Breast epithelium (tissue), 4 donors: ENCODE results near the gene TIA1. TPM values are rescaled to one million over a fixed set of nuclear protein-coding genes. Genes with fewer than 3 reads are reported as not detected.
"Not testable (repeated sequence)": the region's sequence is repeated elsewhere in the genome, so short reads cannot be mapped to it uniquely, and the experiment has no call there.

ENCODE experiments used
- DNase-seq, 2 donors: peaks; one replicate each; pipeline ENCODE4 v3.0.0-alpha.2; 2019; ENCODE audit warnings: low spot score in 2 of 2
- H3K27ac ChIP-seq, 2 donors: fragments of 200-600 bp; sonication (generic) in 1 of 2; one replicate each; pipeline ENCODE4 v1.5.1; 2016 to 2019; ENCODE audit warnings: mild to moderate bottlenecking in 1 of 2
- H3K27me3 ChIP-seq, 2 donors: fragments of 200-600 bp; sonication (generic) in 1 of 2; one replicate each; pipeline versions ENCODE4 v1.5.1 to v1.6.0; 2017 to 2019; ENCODE audit warnings: control low read depth in 1 of 2, mild to moderate bottlenecking in 1 of 2
- H3K36me3 ChIP-seq: fragments of 200-600 bp; one replicate; pipeline ENCODE4 v1.5.1; 2019
- H3K4me1 ChIP-seq, 2 donors: fragments of 200-600 bp; sonication (generic); one replicate each; pipeline ENCODE4 v1.5.1; 2016 to 2019; ENCODE audit warnings: control low read depth in 1 of 2
- H3K4me3 ChIP-seq, 3 donors: fragments of 200-600 bp; sonication (generic); 1 replicate in 2 of 3; 2 replicates in 1 of 3; pipeline ENCODE4 v1.5.1; 2016 to 2019; ENCODE audit warnings: mild to moderate bottlenecking in 3 of 3, moderate library complexity in 2 of 3
- H3K9me3 ChIP-seq, 2 donors: fragments of 200-600 bp; sonication (generic) in 1 of 2; one replicate each; pipeline ENCODE4 v1.5.1; 2016 to 2019; ENCODE audit warnings: control low read depth in 1 of 2
- POLR2A ChIP-seq: fragments of 450-650 bp; IDR thresholded peaks from one replicate; pipeline ENCODE4 v1.6.1; 2016; ENCODE audit warnings: antibody characterized with exemption, mild to moderate bottlenecking, moderate library complexity
- POLR2AphosphoS5 ChIP-seq, 3 donors: sonication (generic); formaldehyde crosslinking; IDR thresholded peaks; one replicate each; pipeline ENCODE4 v1.6.1; 2017; ENCODE audit warnings: antibody characterized with exemption in 3 of 3
- intact Hi-C: fragments of 100-400 bp; cut with DNase I; formaldehyde crosslinking; loops from one replicate; pipeline ENCODE4 v1.15.1; 2023; ENCODE audit warnings: low total_unique reads
- total RNA-seq, 3 donors: library from RNA; depleted of rRNA; stranded (reverse); fragments of >200 nt; gene quantifications; one replicate each; pipeline ENCODE4 v1.1.0, GENCODE V29; 2016
- TF ChIP-seq, protein P1 (sequence below), 3 donors: fragments of 450-650 bp; IDR thresholded peaks; one replicate each; pipeline ENCODE4 v1.5.1; 2016 to 2017; ENCODE audit warnings: antibody characterized with exemption in 3 of 3, mild to moderate bottlenecking in 3 of 3, moderate library complexity in 3 of 3

The TIA1 gene, protein sequence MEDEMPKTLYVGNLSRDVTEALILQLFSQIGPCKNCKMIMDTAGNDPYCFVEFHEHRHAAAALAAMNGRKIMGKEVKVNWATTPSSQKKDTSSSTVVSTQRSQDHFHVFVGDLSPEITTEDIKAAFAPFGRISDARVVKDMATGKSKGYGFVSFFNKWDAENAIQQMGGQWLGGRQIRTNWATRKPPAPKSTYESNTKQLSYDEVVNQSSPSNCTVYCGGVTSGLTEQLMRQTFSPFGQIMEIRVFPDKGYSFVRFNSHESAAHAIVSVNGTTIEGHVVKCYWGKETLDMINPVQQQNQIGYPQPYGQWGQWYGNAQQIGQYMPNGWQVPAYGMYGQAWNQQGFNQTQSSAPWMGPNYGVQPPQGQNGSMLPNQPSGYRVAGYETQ
- total RNA-seq: 100 to 1,000 TPM in 2 of 3 donors, 10 to 100 TPM in 1; 43.7 to 236 (median 172) TPM

DNA sequence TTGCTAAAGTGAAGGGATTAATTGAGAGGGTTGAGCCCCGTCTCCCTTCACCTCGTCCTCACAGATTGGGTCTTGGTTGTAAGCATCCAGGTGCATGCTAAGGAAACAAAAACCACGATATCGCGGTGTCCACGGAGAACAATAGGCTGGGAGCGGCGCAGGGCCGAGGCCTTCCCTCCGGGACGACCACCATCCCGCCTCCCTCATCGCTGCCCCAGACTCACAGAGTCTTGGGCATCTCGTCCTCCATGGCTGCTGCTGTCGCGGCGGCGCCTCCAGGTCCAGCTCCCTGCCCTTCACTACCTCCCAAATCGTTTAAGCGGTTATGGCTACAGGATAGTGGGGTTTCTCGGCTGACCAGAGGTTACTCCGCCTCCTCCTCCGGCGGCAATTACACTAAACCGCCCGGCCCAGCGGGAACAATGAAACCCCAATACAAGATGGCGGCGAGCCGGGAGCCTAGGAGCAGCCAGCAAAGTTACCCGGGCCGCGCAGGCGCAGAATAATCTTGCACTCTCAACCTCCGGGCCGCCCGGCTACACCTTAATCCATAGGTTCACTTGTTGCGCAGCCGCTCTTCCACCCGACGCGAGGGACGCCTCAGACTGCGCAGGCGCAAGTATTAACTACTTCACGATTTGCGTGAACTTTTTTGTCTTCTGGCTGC lies at the start of gene TIA1:
Gene TIA1, minus strand, starts transcription at position 448 of the 667 bp plus-strand sequence. Its CDS starts 198 bp downstream, at position 250.
- TF ChIP-seq POLR2AphosphoS5 (IDR thresholded peaks at IDR 0.05) (peak; percentile 50 to 76 (median 65)), POLR2A (peak; percentile 59)
- TF ChIP-seq, protein P1, sequence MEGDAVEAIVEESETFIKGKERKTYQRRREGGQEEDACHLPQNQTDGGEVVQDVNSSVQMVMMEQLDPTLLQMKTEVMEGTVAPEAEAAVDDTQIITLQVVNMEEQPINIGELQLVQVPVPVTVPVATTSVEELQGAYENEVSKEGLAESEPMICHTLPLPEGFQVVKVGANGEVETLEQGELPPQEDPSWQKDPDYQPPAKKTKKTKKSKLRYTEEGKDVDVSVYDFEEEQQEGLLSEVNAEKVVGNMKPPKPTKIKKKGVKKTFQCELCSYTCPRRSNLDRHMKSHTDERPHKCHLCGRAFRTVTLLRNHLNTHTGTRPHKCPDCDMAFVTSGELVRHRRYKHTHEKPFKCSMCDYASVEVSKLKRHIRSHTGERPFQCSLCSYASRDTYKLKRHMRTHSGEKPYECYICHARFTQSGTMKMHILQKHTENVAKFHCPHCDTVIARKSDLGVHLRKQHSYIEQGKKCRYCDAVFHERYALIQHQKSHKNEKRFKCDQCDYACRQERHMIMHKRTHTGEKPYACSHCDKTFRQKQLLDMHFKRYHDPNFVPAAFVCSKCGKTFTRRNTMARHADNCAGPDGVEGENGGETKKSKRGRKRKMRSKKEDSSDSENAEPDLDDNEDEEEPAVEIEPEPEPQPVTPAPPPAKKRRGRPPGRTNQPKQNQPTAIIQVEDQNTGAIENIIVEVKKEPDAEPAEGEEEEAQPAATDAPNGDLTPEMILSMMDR (IDR thresholded peaks at IDR 0.05): no peak
- H3K4me1 ChIP-seq: no peaks in the 10 kb centered on the region
- no peaks in the 10 kb centered on the region for H3K9me3 ChIP-seq
- H3K36me3 ChIP-seq: no peaks in the 10 kb centered on the region
- no peaks in the 10 kb centered on the region for H3K27me3 ChIP-seq
- intact Hi-C loops: no loop called here
- H3K4me3 ChIP-seq: peak within 1 kb of the TSS; percentile 67 to 80 (median 75)
- H3K27ac ChIP-seq: peak within 1 kb of the TSS; percentile 96
- peak; percentile 97 to 98 for DNase-seq

DNA sequence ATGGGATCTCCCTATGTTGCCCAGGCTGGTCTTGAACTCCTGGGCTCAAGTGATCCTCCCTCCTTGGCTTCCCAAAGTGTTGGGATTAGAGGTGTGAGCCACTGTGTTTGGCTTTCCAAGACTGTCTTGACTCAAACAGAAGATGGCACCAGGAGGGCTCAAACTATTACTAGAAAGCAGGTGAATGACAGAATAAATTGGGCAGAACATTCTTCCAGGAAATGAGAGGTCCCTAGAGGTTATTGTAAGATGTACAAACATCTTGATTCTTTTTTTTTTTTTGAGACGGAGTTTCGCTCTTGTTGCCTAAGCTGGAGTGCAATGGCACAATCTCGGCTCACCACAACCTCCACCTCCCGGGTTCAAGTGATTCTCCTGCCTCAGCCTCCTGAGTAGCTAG lies 49.4 kb upstream of the TIA1 start:
- DNase-seq, intact Hi-C loops, H3K36me3 ChIP-seq, H3K4me3 ChIP-seq, H3K27me3 ChIP-seq, H3K9me3 ChIP-seq, H3K27ac ChIP-seq, H3K4me1 ChIP-seq: not testable (repeated sequence)

DNA sequence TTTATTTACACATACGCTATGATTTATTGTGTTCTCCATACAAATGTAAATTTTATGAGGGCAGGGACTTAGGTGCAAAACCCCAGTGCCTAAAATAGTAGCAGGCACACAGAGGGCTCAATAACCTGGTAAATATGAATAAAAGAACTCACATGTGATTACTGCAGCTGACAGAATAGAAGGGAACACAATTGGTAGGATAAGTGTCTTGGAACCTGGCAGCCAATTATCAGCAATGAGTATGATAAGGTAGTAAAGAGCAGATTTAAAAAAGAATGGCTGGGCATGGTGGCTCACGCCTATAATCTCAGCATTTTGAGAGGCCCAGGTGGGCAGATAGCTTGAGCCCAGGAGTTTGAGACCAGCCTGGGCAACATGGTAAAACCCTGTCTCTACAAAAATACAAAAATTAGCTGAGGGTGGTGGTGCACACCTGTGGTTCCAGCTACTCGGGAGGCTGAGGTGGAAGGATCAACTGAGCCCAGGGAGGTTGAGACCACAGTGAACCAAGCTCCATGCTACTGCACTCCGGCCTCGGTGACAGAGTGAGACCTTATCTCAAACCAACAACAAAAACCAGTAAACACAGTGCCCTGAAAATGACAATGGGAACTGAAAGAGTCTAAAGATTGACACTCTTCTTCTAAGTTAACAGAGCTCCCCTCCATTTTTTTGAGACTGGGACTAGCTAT lies 35.2 kb upstream of the TIA1 start:
- TF ChIP-seq POLR2A (no peak), POLR2AphosphoS5 (IDR thresholded peaks at IDR 0.05) (no peak)
- TF ChIP-seq, protein P1 (IDR thresholded peaks at IDR 0.05): no peak
- no peak for DNase-seq
- no peaks in the 10 kb centered on the region for H3K9me3 ChIP-seq
- H3K27ac ChIP-seq: no peak overlapping the region
- no peaks in the 10 kb centered on the region for H3K4me1 ChIP-seq
- no peak overlapping the region for H3K4me3 ChIP-seq
- peaks cover 5% of the 10 kb centered on the region for H3K36me3 ChIP-seq
- H3K27me3 ChIP-seq: no peaks in the 10 kb centered on the region
- intact Hi-C loops: no loop called here

DNA sequence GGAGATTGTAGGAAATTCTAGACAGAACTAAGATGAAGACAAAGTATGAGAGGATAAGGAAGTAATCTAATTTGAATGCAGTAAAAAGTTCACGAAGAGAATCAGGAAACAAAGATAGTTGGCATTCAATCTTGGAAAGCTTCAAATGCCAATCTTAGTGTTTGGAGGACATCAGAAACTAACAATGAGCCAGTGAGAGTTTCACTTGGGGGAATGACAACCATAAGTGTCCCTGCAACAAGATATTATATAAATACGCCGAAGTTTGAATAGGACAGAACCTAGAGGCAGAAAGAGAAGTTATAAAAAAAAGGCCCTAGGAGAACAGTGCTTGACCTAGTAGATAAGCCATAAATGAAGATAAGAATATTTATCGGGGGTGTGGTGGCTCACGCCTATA lies 34.0 kb upstream of the TIA1 start:
- H3K36me3 ChIP-seq: peaks cover 5% of the 10 kb centered on the region
- no peaks in the 10 kb centered on the region for H3K9me3 ChIP-seq
- no peaks in the 10 kb centered on the region for H3K27me3 ChIP-seq
- DNase-seq: no peak
- intact Hi-C loops: no loop called here
- H3K4me3 ChIP-seq: no peak overlapping the region
- peak overlapping the region in 1 of 2 donors; percentile 10 for H3K27ac ChIP-seq
- TF ChIP-seq POLR2AphosphoS5 (IDR thresholded peaks at IDR 0.05) (no peak), POLR2A (no peak)
- TF ChIP-seq, protein P1 (IDR thresholded peaks at IDR 0.05): no peak
- no peaks in the 10 kb centered on the region for H3K4me1 ChIP-seq

DNA sequence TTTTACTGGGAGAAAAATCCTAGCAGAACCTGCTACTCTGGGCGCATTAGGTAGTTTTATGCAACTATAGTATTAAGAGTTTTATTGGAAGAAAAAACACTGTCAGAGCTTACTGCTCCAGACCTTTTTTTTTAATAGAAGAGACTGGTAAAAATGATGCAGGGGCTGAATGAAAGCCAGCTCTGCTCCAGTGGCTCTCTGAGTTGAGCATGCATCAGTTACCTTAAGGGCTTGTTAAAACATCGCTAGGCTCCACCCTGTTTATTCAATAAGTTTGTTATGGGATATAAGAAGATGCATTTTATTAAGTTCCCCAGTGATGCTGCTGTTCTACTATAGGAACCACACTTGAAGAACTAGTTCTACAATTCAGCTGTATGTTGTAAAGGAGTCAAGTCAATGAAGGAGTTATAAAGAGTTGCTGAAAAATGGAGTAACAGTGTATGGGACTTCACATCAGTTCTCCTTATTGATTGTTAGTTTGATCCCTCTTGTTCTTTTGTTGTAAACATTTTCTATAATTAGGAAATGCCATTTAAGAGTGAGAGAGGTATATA lies 31.9 kb upstream of the TIA1 start:
- no peak for TF ChIP-seq POLR2AphosphoS5 (IDR thresholded peaks at IDR 0.05)
- TF ChIP-seq, protein P1 (IDR thresholded peaks at IDR 0.05): no peak
- intact Hi-C loops: no loop called here
- no peak for DNase-seq
- Histone ChIP-seq H3K9me3 (no peaks in the 10 kb centered on the region), H3K27me3 (no peaks in the 10 kb centered on the region), H3K4me3 (no peak overlapping the region), H3K27ac (no peak overlapping the region), H3K36me3 (peaks cover 5% of the 10 kb centered on the region), H3K4me1 (no peaks in the 10 kb centered on the region)
